Measurements from ENCODE around the gene ADRA2B.

The ADRA2B gene

DNA sequence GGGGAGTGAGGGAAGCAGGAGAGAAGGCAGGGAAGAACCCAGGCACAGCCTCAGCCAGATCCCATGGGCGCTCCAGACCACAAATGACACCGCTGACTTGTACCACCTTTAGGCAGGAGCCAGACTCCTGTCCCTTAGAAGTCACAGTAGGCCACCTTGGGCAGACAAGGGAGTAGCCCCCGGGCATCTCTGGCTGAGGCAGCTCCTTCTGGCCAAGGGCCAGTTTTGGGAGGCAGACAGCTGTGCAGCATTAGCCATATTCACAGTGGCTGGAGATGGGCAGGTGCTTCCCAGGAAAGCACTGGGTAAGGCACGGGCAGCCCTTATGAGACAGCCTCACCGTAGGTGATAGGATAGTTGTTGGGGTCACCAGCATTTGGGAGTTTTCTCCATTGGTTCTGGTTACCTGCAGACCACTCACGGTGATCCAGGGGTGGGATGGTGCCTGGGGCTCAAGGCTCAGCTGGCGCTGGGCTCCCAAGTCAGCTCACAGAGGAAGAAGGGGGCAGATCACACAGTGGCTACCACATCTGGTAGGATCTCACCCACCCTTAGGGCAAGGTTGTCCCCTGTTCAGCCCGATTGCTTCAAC is 19.9 kb upstream of the ADRA2B start:
- DNase-seq: no peak

DNA sequence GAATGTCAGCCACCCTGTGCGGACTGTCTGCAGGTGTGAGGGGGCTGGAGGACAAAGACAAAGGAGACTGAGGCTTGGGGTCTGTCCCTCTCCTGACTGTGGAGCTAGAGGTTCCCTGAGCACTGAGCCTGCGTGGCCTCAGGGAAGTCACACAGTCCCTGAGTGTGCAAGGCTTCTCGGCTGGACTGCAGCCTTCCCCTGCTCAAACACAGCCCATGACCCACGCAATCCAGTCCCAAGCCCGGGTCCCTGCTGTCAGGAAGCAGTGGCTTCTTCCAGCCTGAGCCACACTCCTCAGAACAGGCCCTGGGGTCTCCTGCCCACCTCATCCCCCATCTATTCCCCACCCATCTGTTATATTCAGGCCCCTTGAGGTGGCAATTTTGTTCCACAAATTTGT is 19.2 kb upstream of the ADRA2B start:
- no peak for DNase-seq

DNA sequence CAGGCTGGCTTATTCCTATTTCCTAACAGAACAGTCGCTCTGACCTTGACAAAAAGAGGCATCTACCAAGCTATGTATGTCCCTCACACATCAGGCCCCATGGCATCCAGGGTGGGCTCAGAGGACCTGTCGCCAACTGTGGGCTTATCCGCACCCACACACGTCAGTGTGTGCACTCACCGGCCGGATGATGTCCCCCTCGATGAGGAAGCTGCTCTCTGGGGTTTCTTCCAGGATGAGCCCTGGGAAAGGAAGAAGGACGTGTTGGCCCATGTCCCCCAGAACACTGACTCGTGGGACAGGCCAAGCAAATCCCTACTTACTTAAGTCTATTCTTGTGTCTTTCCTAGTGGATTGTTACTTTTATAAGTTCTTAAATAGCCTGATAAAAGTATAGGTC is 18.8 kb upstream of the ADRA2B start:
- DNase-seq: no peak

DNA sequence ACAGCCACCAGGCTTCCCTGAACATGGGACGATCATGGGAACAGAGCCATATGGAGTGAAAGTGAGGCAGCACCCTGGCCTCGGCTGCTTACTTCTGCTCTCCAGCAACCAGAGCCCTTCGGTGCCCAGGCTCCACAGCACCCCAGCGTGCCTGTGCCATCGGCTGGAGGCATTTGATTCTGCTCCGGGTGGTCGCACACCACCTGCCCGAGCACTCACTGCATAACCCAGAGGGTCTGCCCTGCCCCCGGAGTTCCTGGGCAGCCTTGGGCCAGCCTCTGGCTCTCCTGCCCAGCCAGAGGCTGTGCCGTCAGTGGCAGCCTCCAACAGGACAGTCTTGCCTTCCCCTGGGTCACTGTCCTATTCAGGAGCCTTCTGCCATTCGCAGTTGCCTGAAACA is 18.1 kb upstream of the ADRA2B start:
- DNase-seq: no peak

DNA sequence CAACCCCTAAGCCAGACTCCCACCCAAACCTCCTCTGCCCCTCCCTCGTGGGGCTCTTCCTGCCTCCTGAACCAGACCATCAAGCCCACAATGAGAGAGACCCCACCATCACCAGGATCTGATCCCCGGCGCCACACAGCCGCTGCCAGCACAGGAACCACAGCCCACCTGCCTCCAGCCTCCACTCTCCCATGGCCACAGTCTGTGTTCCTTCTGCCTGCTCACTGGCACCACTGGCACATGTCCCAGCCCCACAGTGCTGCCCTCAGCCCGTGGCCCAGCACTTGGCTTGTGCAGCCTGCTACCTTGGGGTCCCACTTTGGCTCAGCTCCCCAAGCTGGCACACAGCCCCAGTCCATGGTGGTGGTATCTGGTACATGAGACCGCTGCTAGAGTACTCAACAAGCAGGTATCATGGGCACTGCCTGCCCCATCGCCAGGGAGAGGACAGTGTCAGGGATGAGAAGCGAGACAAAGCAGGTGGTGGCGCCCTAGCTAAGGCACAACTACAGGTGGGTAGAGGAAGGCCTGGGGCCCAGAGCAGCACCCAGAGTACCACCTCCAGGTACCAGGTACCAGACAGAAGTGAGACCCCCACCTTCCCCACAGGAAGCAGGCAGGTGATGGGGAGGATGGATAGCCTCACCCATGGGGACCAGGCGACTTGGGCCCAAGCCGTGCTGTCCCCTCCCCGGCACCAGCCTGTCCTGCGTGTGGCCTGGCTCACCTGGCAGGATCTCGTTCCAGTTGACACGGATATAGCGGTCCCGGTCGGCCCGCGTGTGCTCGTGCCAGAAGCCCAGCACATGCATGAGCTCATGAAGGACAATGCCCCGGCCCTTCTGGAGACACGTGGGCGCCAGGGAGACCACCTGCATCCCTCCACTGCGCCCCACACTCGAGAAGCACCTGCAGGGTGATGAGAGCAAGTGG is 15.7 kb upstream of the ADRA2B start:
- no peak for DNase-seq

DNA sequence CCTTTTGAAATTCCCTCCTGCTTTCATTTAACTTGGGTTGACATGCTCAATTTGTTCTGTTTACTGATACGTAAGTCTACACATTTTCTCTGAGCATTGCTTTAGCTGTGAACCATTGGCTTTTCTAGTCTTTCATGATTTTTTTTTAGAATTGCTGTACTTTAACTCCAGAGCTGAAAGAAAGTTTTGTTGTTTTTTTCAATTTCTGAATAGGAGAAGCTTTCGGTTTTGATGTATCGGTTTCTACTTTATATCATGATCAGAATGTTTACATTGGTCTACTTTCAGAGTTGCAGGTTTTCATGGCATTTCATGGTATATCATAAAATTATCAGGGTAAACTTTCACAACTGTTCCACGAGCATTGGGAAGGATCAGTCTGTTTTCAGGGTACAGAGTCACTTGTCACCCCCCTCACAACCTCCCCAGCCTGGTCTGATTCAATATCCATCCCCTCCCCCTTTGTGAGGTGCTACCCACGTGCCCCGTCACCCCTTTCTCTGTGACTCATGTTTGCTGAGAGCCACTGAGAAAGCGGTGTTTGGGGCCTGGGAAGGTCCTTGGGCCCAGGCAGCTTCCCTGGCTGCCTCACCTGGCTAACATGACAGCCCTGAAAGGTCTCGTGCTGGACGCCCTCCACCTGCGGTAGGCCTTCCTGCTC is 14.9 kb upstream of the ADRA2B start:
- no peak for DNase-seq

DNA sequence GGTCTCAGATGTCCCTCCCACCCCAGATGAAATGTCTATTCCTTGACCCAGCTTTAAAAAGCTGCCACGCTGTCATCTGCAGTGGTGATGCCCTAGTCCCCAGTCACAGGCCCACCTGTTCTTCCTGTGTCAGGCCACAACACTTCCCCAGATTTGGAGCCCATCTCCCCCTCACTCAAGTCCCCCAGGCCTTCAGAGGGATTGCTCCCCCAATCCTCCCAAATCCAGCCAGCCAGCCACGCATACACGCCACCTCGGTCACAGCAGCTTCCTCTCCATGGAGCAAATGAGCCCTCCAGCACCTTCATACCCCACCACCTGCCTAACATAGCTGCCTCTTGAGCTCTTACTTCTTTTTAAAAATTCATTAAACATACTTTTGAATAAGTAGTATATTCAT is 14.1 kb upstream of the ADRA2B start:
- no peak for DNase-seq

DNA sequence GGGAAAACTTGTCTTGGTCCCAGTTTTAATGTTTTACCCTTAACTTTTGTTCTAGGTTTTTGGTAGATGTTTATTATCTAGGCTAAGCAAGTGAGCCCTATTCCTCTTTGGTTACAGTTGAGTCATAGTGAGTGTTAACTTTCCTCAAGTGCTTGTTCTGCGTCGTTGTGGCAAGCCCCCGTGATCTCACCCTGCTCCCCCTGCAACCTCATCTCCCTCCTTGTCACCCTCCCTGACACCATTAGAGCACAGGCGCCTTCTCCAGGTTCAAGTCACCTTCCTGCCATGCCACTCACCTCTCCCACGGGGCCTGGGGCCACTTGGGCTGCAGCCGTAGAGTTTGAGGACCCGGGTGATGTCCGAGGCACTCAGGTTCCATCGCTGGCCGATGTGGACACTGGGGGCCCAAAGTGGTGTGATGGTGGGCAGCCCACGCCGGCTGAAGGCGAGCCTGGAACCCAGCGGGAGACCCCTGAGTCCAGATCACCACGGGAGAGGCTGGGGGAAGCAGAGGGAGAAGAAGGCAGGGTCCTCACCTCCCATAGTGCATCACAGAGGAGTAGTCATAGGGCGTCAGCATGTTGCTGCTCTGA is 13.3 kb upstream of the ADRA2B start:
- DNase-seq: no peak

DNA sequence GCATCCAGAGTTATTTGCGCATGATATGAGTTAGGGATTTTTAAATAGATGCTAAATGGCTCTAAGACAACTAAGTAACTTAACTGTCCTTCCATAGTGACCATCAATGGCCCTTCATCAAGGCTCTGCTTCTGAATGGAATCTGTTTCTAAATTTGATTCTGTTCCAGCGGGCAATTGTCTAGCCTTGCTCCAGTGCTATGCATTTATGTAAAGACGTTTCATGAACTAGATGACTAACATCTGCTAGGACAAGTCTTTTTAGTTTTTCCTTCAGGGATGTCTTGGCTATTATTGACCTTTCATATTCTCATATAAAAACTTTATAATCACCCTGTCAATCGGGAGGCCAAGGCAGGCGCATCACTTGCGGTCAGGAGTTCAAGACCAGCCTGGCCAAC is 12.1 kb upstream of the ADRA2B start:
- no peak for DNase-seq

DNA sequence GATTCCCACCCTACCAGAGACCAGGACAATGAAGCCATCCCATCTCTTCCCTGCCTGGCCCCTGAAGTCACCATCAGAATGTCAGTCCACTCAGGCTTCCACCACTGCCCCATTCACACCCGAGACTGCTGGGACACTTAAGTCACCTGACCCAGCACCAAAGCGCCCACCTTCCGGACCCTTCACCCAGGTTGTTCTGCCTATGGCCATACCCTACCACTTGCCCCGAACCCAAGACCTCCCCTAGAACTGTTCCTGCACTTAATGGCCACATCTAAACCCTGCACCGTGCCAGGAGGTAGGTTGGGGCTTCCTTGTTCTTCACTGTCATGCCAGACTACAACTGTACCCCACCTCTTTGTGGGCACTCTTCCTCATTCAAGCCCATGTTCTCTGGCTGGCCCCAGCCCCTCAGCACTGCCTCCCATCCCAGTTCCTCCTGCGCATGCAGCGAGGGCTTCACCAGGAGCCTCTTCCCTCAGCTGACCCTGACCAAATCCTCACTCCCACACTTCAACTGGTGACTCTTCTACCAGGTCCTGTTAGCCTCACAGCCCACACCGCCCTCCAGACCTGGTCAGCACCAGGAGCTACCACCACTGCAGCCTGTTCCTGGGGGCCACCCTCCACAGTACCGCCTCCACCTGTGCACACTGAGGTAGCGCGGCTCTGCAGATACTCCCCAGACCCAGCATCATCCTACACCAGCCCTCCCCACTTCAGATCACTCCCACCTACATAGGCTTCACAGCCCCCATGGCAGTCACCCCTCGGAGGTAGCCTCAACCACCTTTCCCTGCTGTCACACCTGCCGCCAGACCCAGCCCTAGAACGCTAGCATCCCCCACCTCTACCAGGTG is 8.3 kb upstream of the ADRA2B start:
- DNase-seq: peak in 1 of 2 donors; percentile 56

DNA sequence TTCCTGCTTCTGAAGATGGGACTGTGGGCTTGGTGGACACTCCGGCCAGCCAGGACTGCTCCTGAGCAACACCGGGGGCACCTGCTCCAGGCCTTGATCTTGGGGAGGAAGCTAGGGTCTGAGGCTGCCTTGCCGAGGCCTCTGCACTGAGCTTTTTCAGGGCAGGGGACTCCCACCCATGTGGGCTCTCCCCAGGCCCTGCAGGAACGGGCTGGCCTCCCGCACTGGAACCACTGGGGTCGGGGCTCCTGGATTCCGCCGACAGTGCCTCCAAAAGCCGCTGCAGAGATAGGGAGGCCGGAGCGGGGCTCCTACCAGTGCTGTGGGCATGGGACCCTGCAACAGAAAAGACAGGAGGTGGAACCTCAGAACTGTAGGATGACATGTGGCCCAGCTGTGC is 7.6 kb upstream of the ADRA2B start:
- no peak for DNase-seq

DNA sequence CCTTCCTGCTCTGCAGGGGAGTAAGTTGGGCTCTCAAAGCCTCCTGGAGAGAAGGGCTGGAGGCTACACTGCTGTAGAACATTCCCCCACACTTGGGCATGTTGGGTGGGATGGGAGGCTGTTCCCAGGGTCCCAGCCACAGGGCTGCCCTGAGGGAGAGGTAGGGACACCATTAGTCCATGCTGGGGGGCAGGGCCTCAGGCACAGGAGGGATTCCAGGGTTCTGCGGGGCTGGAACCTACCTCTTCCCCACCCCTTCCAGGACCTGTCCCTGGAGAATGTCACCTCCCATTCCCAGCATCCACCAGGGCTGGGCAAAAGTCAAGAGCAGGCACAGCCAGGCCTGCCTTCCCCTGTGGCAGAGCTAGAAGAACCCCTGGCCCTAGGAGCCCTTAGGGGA is 6.9 kb upstream of the ADRA2B start:
- DNase-seq: no peak

DNA sequence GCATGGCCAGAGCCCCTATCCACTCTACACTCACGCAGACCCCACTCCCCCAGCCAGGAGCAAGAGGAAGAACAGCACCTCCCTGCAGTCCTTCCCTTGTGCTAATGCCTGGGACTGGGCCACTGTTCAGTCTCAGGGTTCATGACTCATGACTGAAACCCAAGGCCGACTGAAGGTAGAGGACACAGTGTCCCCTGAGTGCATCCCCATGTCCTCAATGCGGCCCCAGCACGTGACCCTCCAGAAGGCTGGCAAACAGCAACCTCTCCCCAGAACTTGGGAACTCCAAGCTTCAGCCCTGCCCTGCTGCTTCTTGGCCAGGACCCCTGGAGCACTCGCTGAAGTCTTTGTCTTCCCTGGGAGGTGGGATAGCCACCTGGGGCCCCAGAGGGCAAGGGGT is 6.0 kb upstream of the ADRA2B start:
- no peak for DNase-seq

DNA sequence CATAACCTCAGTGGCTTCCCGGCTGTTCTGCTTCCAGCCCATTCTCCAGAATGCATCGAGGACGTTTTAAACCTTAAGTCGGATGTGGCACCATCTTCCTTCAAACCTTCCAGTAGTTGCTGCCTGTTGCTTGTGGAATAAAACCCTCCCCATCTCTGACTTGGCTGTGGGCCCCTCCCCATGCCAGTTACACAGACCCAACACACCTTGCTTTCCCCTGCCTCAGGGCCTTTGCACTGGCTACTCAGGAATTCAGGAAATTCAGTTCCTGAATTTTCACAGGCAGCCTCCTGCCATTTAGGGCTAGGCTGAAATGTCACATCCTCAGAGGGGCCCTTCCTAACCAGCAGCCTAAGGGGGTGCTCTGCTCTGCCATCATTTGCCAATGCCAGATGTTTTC is 5.0 kb upstream of the ADRA2B start:
- no peak for DNase-seq

DNA sequence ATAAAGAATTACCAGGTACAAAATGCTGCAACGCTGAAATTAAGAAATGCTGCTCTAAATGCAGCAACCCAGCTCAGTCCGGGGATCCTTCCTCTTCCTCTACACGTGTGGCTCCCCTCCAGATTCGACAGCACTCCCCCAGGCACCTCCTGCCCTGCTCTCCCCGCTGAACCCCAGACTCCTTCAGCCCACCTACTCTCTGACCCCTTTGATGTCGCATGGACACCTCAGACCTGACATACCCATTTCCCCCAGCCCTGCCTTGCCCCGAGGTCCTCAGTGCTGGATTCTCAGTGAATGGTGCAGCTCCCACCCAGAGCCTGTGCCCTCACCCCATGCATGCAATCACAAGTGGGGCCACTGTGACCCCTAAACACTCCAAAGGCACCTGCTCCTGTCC is 4.6 kb upstream of the ADRA2B start:
- DNase-seq: no peak

DNA sequence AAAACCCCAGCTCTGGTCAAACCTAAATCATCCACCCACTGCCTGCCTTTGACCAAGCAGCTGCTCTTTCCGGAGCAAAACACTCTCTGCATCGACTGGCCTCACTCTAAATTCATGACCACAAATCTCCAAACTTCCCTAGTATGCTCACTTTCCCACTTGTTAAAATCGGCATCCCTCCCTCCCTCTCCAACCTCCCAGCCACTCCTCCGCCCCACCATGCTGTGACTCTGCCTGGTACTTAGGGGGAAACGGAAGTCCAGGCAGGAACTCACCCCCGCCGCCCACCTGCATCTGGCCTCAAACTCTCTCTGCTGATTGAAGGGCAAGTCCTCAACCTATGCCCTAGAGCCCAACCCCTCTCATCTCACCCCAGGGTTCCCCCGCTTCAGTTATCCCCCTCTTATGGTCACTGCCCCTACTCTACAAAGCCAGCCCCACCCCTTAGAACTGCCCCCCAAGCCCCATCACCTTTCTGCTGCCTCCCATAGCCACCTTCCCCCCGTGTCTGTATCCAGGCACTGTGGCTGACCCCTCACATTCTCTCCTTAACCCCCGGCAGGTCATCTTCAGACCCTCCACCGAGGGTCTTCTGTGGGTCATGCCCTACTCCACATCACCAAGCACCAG is 3.8 kb upstream of the ADRA2B start:
- DNase-seq: peak; percentile 62 to 63

DNA sequence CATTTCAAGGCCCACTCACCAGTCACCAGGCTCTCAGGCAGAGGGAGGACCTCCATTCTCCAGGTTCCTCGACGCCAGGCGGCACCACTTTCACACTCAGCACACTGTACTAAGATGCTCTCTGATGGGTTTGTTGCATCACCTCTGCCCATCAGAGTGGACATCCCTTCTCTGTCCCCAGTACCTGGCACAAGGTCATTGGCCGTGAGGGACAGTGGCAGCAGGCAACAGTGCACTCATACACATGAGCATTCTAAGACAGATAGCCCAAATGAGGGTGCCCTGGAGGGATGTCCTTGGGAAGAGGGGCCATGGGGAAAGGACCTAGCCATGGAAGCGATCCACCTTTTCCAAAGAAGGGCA is 3.0 kb upstream of the ADRA2B start:
- DNase-seq: no peak

DNA sequence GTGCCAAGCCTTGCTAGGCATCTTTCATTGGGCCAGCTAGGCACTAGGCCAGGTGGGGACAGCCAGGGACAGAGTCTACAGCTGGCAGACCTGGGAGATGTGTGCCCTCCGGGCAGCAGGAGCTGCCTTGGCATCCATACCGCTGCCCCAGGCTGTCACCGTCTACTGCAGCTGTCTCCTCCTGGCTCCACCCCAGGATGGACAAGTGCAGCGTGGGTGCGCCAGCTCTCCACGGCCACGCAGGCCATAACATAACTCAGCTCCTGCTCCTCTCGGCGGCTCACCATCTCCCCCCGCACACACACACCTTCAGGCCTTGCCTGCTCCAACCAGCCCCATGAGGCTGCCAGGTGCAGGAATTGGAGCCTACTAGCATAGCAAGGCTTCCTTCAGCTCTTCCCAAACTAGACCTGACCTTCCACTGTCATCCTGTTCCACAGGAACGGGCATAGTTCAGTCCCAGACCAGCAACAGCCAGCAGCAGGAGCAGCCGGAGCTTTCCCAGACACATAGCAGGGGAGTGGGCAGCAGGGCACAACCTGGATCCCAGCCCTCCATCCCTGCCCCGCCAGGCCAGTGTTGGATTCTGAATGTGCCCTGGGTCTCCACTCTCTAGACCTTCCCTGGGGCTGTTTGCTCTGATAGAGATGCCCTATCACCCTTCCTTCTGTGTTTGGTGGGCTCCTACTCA is 2.5 kb upstream of the ADRA2B start:
- DNase-seq: no peak

DNA sequence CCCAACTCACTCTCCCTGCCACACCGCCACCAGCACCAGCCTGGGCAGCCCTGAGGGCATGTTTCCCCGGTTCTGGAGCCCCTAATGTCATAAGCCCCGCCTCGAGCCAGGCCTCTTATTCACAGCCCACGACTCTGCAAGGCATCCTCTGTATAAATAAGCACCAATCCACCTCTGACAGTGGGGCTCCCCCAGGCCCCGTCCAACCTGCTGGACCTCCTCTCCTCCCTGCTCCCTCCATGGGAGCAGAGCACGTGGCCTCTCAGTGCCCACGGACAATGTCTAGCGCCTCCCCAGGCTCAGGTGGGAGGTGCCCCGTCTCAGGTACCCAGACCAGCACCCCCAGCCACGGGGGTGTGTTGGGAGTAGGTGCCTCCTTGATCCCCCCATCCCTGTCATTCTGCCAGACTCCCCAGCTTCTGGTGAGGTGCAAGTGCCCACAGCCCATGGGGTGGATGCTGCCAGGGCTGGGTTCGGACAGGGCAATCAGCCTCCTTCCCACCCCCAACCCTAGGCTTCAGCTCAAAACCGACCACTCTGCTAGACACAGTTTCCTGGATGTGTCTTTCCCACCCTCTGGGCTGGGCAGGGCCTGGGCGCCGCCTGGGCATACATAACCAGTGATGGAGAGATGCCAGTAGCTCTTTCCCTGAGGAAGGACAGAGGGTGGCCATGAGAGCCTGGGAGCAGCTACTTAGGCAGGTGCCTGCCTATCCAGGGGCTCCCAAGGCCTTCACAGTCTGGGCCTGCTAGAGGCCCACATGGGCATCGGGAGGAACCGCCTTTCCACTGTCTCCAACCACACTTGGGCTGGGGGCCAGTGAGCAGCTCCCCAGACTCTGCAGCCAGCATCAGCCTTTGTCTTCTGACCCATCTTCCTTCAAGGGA is 1.6 kb upstream of the ADRA2B start:
- no peak for DNase-seq

DNA sequence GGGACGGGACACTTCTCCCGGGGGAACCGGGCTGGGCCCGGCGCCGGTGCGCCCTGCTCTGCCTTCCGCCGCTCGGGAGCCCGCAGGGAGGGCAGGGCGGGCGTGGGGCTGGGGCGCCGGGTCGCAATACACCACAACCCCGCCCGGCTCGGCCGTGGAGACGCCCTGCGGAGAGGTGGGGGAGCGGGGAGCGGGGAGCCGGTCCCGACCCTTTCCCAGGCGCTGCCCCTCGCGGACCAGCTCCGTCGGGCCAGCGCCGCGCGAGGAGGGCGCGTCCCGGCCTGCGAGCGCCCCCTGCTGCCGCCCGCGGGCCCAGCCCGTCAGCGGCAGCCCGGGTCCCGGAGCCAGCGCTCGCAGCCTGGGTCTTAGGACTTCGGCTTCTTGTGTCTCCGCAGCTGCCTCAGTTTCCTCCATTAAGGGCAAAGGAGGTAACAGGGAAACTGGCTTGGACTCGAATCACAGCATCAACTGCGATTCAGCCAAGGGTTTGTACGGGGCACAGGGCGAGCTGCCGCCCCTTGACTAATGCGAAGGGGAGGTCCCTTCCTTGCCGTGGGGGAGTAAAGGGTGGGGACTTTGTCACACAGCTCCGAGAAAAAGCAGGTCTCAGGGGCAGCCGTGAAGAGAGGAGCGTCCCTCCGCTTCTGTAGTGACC is 635 bp upstream of the ADRA2B start:
- peak; percentile 45 to 67 for DNase-seq

All from inflammatory macrophage treated with lipopolysaccharide for 1 hour (primary cell).